Fibroblast of lung (primary cell): ENCODE measurements around the gene CHST8. TPM values are rescaled to one million over a fixed set of nuclear protein-coding genes. Genes with fewer than 3 reads are reported as not detected.

Experiments
- DNase-seq, 2 donors: peaks; one replicate each; pipeline versions ENCODE4 v3.0.0 to v3.0.0-alpha.2; 2010; ENCODE audit warnings: low read depth in 2 of 2
- H2AFZ ChIP-seq: 2 replicates; pipeline ENCODE4 v1.5.1; 2012; ENCODE audit warnings: low read length, control low read depth, inconsistent platforms
- H3K27ac ChIP-seq: 2 replicates; pipeline ENCODE4 v1.5.1; 2011; ENCODE audit warnings: low read length, control low read depth; ENCODE audit not compliant: insufficient read depth
- H3K27me3 ChIP-seq: 2 replicates; pipeline ENCODE4 v1.5.1; 2011; ENCODE audit warnings: mild to moderate bottlenecking, low read length; ENCODE audit not compliant: control insufficient read depth, insufficient read depth
- H3K36me3 ChIP-seq: 2 replicates; pipeline ENCODE4 v1.5.1; 2011; ENCODE audit warnings: low read length; ENCODE audit not compliant: control insufficient read depth, insufficient read depth
- H3K4me1 ChIP-seq: 2 replicates; pipeline ENCODE4 v1.5.1; 2011; ENCODE audit warnings: low read length; ENCODE audit not compliant: control insufficient read depth, insufficient read depth; ENCODE audit errors: extremely low read depth
- H3K4me2 ChIP-seq: 2 replicates; pipeline ENCODE4 v1.5.1; 2011; ENCODE audit warnings: low read length, control low read depth; ENCODE audit not compliant: insufficient read depth; ENCODE audit errors: extremely low read depth
- H3K4me3 ChIP-seq, 4 experiments: fragments of 200-600 bp in 1 of 4; sonication (generic) in 1 of 4; replicated peaks in 1 of 4; 2 replicates each; pipeline ENCODE4 v1.5.1; 2011 to 2016; ENCODE audit warnings: low read length in 4 of 4, low read depth in 3 of 4, mild to moderate bottlenecking in 3 of 4, control low read depth in 2 of 4, inconsistent platforms in 1 of 4, mixed read lengths in 1 of 4; ENCODE audit not compliant: insufficient read depth in 1 of 4; ENCODE audit errors: control extremely low read depth in 1 of 4
- H3K79me2 ChIP-seq: 2 replicates; pipeline ENCODE4 v1.5.1; 2012; ENCODE audit warnings: mild to moderate bottlenecking, low read length, inconsistent platforms; ENCODE audit not compliant: control insufficient read depth, insufficient read depth
- H3K9ac ChIP-seq: 2 replicates; pipeline ENCODE4 v1.5.1; 2011; ENCODE audit warnings: mild to moderate bottlenecking, low read length, control low read depth; ENCODE audit not compliant: insufficient read depth
- H3K9me3 ChIP-seq: 2 replicates; pipeline ENCODE4 v1.5.1; 2012; ENCODE audit warnings: low read depth, low read length; ENCODE audit not compliant: control insufficient read depth, insufficient read depth
- H4K20me1 ChIP-seq: 2 replicates; pipeline ENCODE4 v1.5.1; 2011; ENCODE audit warnings: low read length; ENCODE audit not compliant: control insufficient read depth, insufficient read depth; ENCODE audit errors: extremely low read depth
- CTCF ChIP-seq, 2 donors: IDR thresholded peaks in 1 of 2; conservative IDR thresholded peaks in 1 of 2; 1 replicate in 1 of 2; 2 replicates in 1 of 2; pipeline ENCODE4 v1.5.1; 2011 to 2012; ENCODE audit warnings: low read length in 2 of 2, control low read depth in 1 of 2, inconsistent platforms in 1 of 2, low read depth in 1 of 2, mild to moderate bottlenecking in 1 of 2
- EZH2 ChIP-seq: IDR thresholded peaks from 2 replicates; pipeline ENCODE4 v1.5.1; 2012; ENCODE audit warnings: low read length, control low read depth, mild to moderate bottlenecking; ENCODE audit errors: missing control alignments
- polyA plus RNA-seq, 2 donors: library from polyadenylated mRNA; depleted of rRNA in 1 of 2; stranded (reverse) in 1 of 2; unstranded in 1 of 2; fragments of >200 nt; gene quantifications; 2 replicates each; pipeline ENCODE4 v1.2.1, GENCODE V29; 2011 to 2012; ENCODE audit warnings: missing spikeins in 1 of 2
- total RNA-seq: library from RNA; depleted of rRNA; stranded (reverse); fragments of >200 nt; gene quantifications from 2 replicates; pipeline ENCODE4 v1.2.1, GENCODE V29; 2014

Gene CHST8
- total and polyA plus RNA-seq, 2 donors (not counting 1 experiment from before 2014, with no cell fraction given) = not detected

- no peak overlapping the region for H3K9ac ChIP-seq
- H3K79me2 ChIP-seq = no peaks in the 10 kb centered on the region
- no peak for DNase-seq
- TF ChIP-seq EZH2 (no peak), CTCF (conservative IDR thresholded peaks at IDR 0.05 in 1 of 2, IDR thresholded peaks at IDR 0.05 in 1 of 2; ENCODE audit: low read depth in 1 of 2, low read length in 2 of 2) (no peak)
- no peaks in the 10 kb centered on the region for H3K4me1 ChIP-seq
- H3K4me2 ChIP-seq = no peak overlapping the region
- no peak overlapping the region for H2AFZ ChIP-seq
- no peaks in the 10 kb centered on the region for H3K27me3 ChIP-seq
- no peaks in the 10 kb centered on the region for H4K20me1 ChIP-seq
- no peak overlapping the region for H3K4me3 ChIP-seq
- H3K9me3 ChIP-seq = no peaks in the 10 kb centered on the region
- no peaks in the 10 kb centered on the region for H3K36me3 ChIP-seq
- H3K27ac ChIP-seq = no peak overlapping the region
Observed at GRCh38 chr19:33653684-33654083, 31.9 kb downstream of the CHST8 start.

GRCh38 chr19:33654840-33655508, 33.2 kb downstream of the CHST8 start:
- no peak overlapping the region for H3K9ac ChIP-seq
- H3K9me3 ChIP-seq = no peaks in the 10 kb centered on the region
- no peaks in the 10 kb centered on the region for H3K79me2 ChIP-seq
- H3K27me3 ChIP-seq = no peaks in the 10 kb centered on the region
- H3K36me3 ChIP-seq = no peaks in the 10 kb centered on the region
- TF ChIP-seq EZH2 (no peak), CTCF (conservative IDR thresholded peaks at IDR 0.05 in 1 of 2, IDR thresholded peaks at IDR 0.05 in 1 of 2; ENCODE audit: low read depth in 1 of 2, low read length in 2 of 2) (no peak)
- H3K4me3 ChIP-seq = no peak overlapping the region
- no peaks in the 10 kb centered on the region for H3K4me1 ChIP-seq
- no peak overlapping the region for H2AFZ ChIP-seq
- H4K20me1 ChIP-seq = no peaks in the 10 kb centered on the region
- no peak for DNase-seq
- no peak overlapping the region for H3K4me2 ChIP-seq
- H3K27ac ChIP-seq = no peak overlapping the region

GRCh38 chr19:33659835-33660234, 38.1 kb downstream of the CHST8 start:
- Histone ChIP-seq H3K4me2 (no peak overlapping the region), H3K4me3 (no peak overlapping the region), H2AFZ (no peak overlapping the region), H3K9ac (no peak overlapping the region), H3K27ac (no peak overlapping the region), H3K27me3 (no peaks in the 10 kb centered on the region), H3K4me1 (no peaks in the 10 kb centered on the region), H4K20me1 (no peaks in the 10 kb centered on the region), H3K36me3 (no peaks in the 10 kb centered on the region), H3K9me3 (no peaks in the 10 kb centered on the region), H3K79me2 (no peaks in the 10 kb centered on the region)
- DNase-seq = no peak
- TF ChIP-seq CTCF (conservative IDR thresholded peaks at IDR 0.05 in 1 of 2, IDR thresholded peaks at IDR 0.05 in 1 of 2; ENCODE audit: low read depth in 1 of 2, low read length in 2 of 2) (no peak), EZH2 (no peak)
